Neural progenitor cell (in vitro differentiated cells): Measurements from ENCODE around the gene FBXL2. TPM values are rescaled to one million over a fixed set of nuclear protein-coding genes. Genes with fewer than 3 reads are reported as not detected.

Experiments
- DNase-seq: peaks from one replicate; pipeline ENCODE4 v3.0.0-alpha.2; 2016; ENCODE audit warnings: low spot score
- H2AFZ ChIP-seq: fragments of 200-600 bp; sonication (generic); replicated peaks from 2 replicates; pipeline ENCODE4 v1.6.1; 2016; ENCODE audit warnings: antibody characterized with exemption
- H3F3A ChIP-seq: fragments of 200-600 bp; sonication (generic); 2 replicates; pipeline ENCODE4 v1.6.1; 2016; ENCODE audit warnings: antibody characterized with exemption, low read depth
- H3K27ac ChIP-seq: fragments of 200-600 bp; sonication (generic); 2 replicates; pipeline ENCODE4 v1.5.1; 2016; ENCODE audit warnings: mild to moderate bottlenecking
- H3K27me3 ChIP-seq: fragments of 200-600 bp; sonication (generic); 2 replicates; pipeline ENCODE4 v1.6.1; 2016; ENCODE audit warnings: mild to moderate bottlenecking, moderate library complexity
- H3K36me3 ChIP-seq: fragments of 200-600 bp; sonication (generic); 2 replicates; pipeline ENCODE4 v1.5.1; 2016
- H3K4me1 ChIP-seq: fragments of 200-600 bp; sonication (generic); 2 replicates; pipeline ENCODE4 v1.6.1; 2016; ENCODE audit warnings: mixed run types
- H3K4me2 ChIP-seq: fragments of 200-600 bp; sonication (generic); 2 replicates; pipeline ENCODE4 v1.6.1; 2016
- H3K4me3 ChIP-seq: fragments of 200-600 bp; sonication (generic); 2 replicates; pipeline ENCODE4 v1.5.1; 2016
- H3K79me2 ChIP-seq: fragments of 200-600 bp; sonication (generic); 2 replicates; pipeline ENCODE4 v1.6.1; 2016; ENCODE audit warnings: low read depth
- H3K9ac ChIP-seq: fragments of 200-600 bp; sonication (generic); 2 replicates; pipeline ENCODE4 v1.6.1; 2016
- H3K9me3 ChIP-seq: fragments of 200-600 bp; sonication (generic); 2 replicates; pipeline ENCODE4 v1.5.1; 2016; ENCODE audit warnings: low read depth
- H4K20me1 ChIP-seq: fragments of 200-600 bp; sonication (generic); 2 replicates; pipeline ENCODE4 v1.6.1; 2016; ENCODE audit warnings: low read depth
- H3K27ac Mint-ChIP-seq: 3 replicates; pipeline ENCODE4 v1.8.0; 2021; ENCODE audit warnings: mixed read lengths
- H3K27me3 Mint-ChIP-seq: 2 replicates; pipeline ENCODE4 v1.8.0; 2022; ENCODE audit warnings: low read depth, mild to moderate bottlenecking, inconsistent platforms, moderate library complexity, mixed read lengths; ENCODE audit not compliant: insufficient read depth
- H3K36me3 Mint-ChIP-seq: 3 replicates; pipeline ENCODE4 v1.8.0; 2021; ENCODE audit warnings: mixed read lengths
- H3K4me1 Mint-ChIP-seq: 3 replicates; pipeline ENCODE4 v1.8.0; 2021; ENCODE audit warnings: mixed read lengths
- H3K4me3 Mint-ChIP-seq: 3 replicates; pipeline ENCODE4 v1.8.0; 2021; ENCODE audit warnings: mild to moderate bottlenecking, moderate library complexity, mixed read lengths
- H3K9me3 Mint-ChIP-seq: 3 replicates; pipeline ENCODE4 v1.8.0; 2020; ENCODE audit warnings: mixed read lengths
- EZH2 ChIP-seq: fragments of 200-600 bp; sonication (generic); IDR thresholded peaks from 2 replicates; pipeline ENCODE4 v1.6.1; 2017; ENCODE audit warnings: antibody characterized with exemption, mild to moderate bottlenecking, moderate library complexity
- EZH2phosphoT487 ChIP-seq: fragments of 200-600 bp; sonication (generic); IDR thresholded peaks from 2 replicates; pipeline ENCODE4 v1.6.1; 2017; ENCODE audit warnings: antibody characterized with exemption
- total RNA-seq: library from RNA; depleted of rRNA; stranded (reverse); fragments of >200 nt; gene quantifications from 2 replicates; pipeline ENCODE4 v1.2.3, GENCODE V29; 2015; ENCODE audit warnings: low replicate concordance
- TF ChIP-seq, protein P1 (sequence below): fragments of 200-600 bp; sonication (generic); IDR thresholded peaks from 2 replicates; pipeline ENCODE4 v1.5.1; 2017; ENCODE audit warnings: antibody characterized with exemption, mild to moderate bottlenecking

FBXL2 gene, protein sequence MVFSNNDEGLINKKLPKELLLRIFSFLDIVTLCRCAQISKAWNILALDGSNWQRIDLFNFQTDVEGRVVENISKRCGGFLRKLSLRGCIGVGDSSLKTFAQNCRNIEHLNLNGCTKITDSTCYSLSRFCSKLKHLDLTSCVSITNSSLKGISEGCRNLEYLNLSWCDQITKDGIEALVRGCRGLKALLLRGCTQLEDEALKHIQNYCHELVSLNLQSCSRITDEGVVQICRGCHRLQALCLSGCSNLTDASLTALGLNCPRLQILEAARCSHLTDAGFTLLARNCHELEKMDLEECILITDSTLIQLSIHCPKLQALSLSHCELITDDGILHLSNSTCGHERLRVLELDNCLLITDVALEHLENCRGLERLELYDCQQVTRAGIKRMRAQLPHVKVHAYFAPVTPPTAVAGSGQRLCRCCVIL
- 13.8 and 18.2 TPM in 2 replicates for total RNA-seq

DNA sequence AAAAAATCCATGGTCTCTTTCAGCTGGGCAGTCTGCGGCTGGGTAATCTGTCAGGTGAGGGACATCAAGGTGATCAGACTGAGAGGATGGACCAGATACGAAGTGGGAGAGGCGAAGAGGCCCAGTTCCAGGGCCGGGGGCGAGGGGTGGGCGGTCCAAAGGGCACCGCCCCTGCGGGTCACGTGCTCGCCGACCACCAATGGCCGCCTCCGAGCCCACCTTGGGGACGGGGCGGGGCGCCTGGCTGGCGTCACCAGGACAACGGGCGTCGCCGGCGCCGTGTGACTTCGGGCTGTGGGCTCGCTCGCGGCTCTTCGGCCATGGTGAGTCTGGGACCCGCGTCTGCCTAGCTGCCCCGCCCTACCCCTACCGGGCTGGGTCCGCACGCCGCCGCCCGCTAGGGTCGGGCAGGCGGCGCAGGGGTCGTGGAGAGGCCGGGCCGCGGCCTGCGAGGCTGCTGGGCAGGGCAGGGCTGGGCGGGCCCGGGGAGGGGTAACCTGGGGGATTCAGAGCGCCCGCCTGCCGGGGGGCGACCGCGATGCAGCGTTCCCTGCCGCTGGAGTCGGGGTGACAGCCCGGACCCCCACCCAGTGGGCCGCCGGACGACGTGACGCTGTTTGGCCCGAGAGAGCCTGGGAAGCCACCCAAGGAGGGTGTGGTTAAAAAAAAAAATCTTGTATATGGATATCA is at the start of gene FBXL2:
Gene FBXL2, plus strand, starts transcription at position 250 of the 690 bp plus-strand sequence. Its CDS starts 71 bp downstream, at position 321.
- H3K27ac Mint-ChIP-seq: no peak within 1 kb of the TSS
- H3K4me1 Mint-ChIP-seq: peaks cover 10% of the 10 kb centered on the region
- H3K27me3 ChIP-seq: peaks cover 11% of the 10 kb centered on the region
- peaks cover 10% of the 10 kb centered on the region for H3F3A ChIP-seq
- H3K4me2 ChIP-seq: peak within 1 kb of the TSS; percentile 91
- H3K27ac ChIP-seq: no peak within 1 kb of the TSS
- TF ChIP-seq EZH2 (no peak), EZH2phosphoT487 (no peak)
- TF ChIP-seq, protein P1, sequence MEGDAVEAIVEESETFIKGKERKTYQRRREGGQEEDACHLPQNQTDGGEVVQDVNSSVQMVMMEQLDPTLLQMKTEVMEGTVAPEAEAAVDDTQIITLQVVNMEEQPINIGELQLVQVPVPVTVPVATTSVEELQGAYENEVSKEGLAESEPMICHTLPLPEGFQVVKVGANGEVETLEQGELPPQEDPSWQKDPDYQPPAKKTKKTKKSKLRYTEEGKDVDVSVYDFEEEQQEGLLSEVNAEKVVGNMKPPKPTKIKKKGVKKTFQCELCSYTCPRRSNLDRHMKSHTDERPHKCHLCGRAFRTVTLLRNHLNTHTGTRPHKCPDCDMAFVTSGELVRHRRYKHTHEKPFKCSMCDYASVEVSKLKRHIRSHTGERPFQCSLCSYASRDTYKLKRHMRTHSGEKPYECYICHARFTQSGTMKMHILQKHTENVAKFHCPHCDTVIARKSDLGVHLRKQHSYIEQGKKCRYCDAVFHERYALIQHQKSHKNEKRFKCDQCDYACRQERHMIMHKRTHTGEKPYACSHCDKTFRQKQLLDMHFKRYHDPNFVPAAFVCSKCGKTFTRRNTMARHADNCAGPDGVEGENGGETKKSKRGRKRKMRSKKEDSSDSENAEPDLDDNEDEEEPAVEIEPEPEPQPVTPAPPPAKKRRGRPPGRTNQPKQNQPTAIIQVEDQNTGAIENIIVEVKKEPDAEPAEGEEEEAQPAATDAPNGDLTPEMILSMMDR: peak; percentile 8
- H4K20me1 ChIP-seq: no peaks in the 10 kb centered on the region
- H3K9ac ChIP-seq: no peak within 1 kb of the TSS
- no peaks in the 10 kb centered on the region for H3K9me3 ChIP-seq
- H3K36me3 ChIP-seq: no peaks in the 10 kb centered on the region
- peak within 1 kb of the TSS; percentile 85 for H3K4me3 Mint-ChIP-seq
- no peaks in the 10 kb centered on the region for H3K4me1 ChIP-seq
- H3K27me3 Mint-ChIP-seq: peaks cover 3% of the 10 kb centered on the region
- H2AFZ ChIP-seq: peak within 1 kb of the TSS; percentile 74
- no peaks in the 10 kb centered on the region for H3K36me3 Mint-ChIP-seq
- peak within 1 kb of the TSS; percentile 71 for H3K4me3 ChIP-seq
- no peaks in the 10 kb centered on the region for H3K79me2 ChIP-seq
- DNase-seq: peak; percentile 96
- no peaks in the 10 kb centered on the region for H3K9me3 Mint-ChIP-seq

DNA sequence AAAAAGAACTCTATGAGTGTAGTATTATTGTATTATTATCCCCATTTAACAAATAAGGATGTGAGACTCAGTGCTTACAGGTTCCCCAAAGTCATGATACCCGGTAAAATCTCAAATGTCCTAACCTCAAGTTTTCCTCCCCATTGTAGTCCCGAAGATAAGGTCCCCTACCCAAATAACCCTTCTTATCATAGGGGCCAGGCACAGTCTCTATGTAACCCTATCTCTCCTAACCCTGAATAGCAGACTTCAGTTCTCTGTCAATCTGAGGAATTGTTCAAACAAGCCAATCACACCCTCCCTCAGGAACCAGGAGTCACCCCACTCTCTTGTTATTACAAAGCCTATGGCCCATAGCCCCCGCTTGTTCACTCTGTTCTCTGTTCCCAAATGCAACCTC is 48.2 kb upstream of the FBXL2 start:
- DNase-seq: no peak
- TF ChIP-seq EZH2phosphoT487 (no peak), EZH2 (no peak)
- TF ChIP-seq, protein P1: no peak
- H3K4me1 ChIP-seq: no peaks in the 10 kb centered on the region
- peaks cover 3% of the 10 kb centered on the region for H3K9me3 Mint-ChIP-seq
- H3F3A ChIP-seq: no peaks in the 10 kb centered on the region
- H3K9ac ChIP-seq: no peak overlapping the region
- H3K4me1 Mint-ChIP-seq: no peaks in the 10 kb centered on the region
- no peak overlapping the region for H3K4me3 ChIP-seq
- no peak overlapping the region for H3K27ac ChIP-seq
- H4K20me1 ChIP-seq: no peaks in the 10 kb centered on the region
- no peaks in the 10 kb centered on the region for H3K36me3 Mint-ChIP-seq
- H3K79me2 ChIP-seq: no peaks in the 10 kb centered on the region
- no peaks in the 10 kb centered on the region for H3K9me3 ChIP-seq
- H3K4me2 ChIP-seq: no peak overlapping the region
- H3K27me3 ChIP-seq: no peaks in the 10 kb centered on the region
- H2AFZ ChIP-seq: no peak overlapping the region
- H3K36me3 ChIP-seq: no peaks in the 10 kb centered on the region
- no peak overlapping the region for H3K27ac Mint-ChIP-seq
- no peak overlapping the region for H3K4me3 Mint-ChIP-seq
- H3K27me3 Mint-ChIP-seq: no peaks in the 10 kb centered on the region

DNA sequence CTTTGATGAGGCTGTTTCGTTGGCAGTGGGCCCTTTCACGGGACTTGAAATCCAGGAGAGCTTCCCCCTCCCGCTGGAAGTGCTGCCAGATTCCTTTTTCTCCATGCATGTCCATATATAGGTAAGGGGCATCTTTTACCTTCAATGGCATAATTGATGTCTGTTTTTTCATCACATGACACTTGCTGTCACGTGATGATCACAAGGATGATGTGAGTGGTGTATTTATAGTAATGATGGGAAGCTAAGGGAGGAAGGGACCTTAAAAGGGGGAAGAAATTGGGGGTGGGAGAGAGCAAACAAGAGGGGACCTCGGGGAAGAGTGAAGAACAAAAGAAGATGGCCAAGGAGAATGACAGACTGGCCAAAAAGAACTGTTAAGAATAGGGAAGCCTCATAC is 47.3 kb upstream of the FBXL2 start:
- Histone ChIP-seq H3K4me1 (no peaks in the 10 kb centered on the region), H3K4me3 (no peak overlapping the region), H3K9me3 (no peaks in the 10 kb centered on the region), H3K4me2 (no peak overlapping the region), H3K79me2 (no peaks in the 10 kb centered on the region), H4K20me1 (no peaks in the 10 kb centered on the region), H3K27ac (no peak overlapping the region), H3K27me3 (no peaks in the 10 kb centered on the region), H3K36me3 (no peaks in the 10 kb centered on the region), H3K9ac (no peak overlapping the region), H2AFZ (no peak overlapping the region), H3F3A (no peaks in the 10 kb centered on the region)
- no peaks in the 10 kb centered on the region for H3K36me3 Mint-ChIP-seq
- H3K4me1 Mint-ChIP-seq: no peaks in the 10 kb centered on the region
- no peak overlapping the region for H3K4me3 Mint-ChIP-seq
- no peaks in the 10 kb centered on the region for H3K27me3 Mint-ChIP-seq
- peaks cover 3% of the 10 kb centered on the region for H3K9me3 Mint-ChIP-seq
- no peak for DNase-seq
- H3K27ac Mint-ChIP-seq: no peak overlapping the region
- TF ChIP-seq, protein P1: no peak
- TF ChIP-seq EZH2phosphoT487: no peak
- no peak for TF ChIP-seq EZH2
